Urinary bladder (tissue), 4 donors: ENCODE data around the gene MLPH. TPM values are rescaled to one million over a fixed set of nuclear protein-coding genes. Genes with fewer than 3 reads are reported as not detected.

Source experiments
- DNase-seq: peaks from one replicate; pipeline ENCODE4 v3.0.0-alpha.2; 2015; ENCODE audit errors: extremely low spot score
- H3K27ac ChIP-seq: one replicate; pipeline ENCODE4 v1.5.1; 2013; ENCODE audit warnings: low read depth, mild to moderate bottlenecking, moderate library complexity
- H3K36me3 ChIP-seq: one replicate; pipeline ENCODE4 v1.6.1; 2013; ENCODE audit warnings: mild to moderate bottlenecking, moderate library complexity; ENCODE audit not compliant: insufficient read depth
- H3K4me1 ChIP-seq: one replicate; pipeline ENCODE4 v1.6.1; 2013; ENCODE audit warnings: mild to moderate bottlenecking, moderate library complexity; ENCODE audit not compliant: insufficient read depth
- H3K4me3 ChIP-seq: one replicate; pipeline ENCODE4 v1.5.1; 2013; ENCODE audit warnings: low read depth, low read length
- WGBS: extraction: QIAGEN DNeasy Blood & Tissue Kit; methylation state at CpG from one replicate; pipeline ENCODE4 v1.1.7; 2013; 5-methylcytosine and 5-hydroxymethylcytosine counted together
- polyA plus RNA-seq: library from polyadenylated mRNA; stranded (reverse); fragments of 200-250 nt; gene quantifications from one replicate; pipeline ENCODE4 v1.2.3, GENCODE V29; 2013
- total RNA-seq: library from RNA; depleted of rRNA; stranded (reverse); fragments of >200 nt; gene quantifications from one replicate; pipeline ENCODE4 v1.2.3, GENCODE V29; 2014
- donor health status: healthy with polysubstance abuse.
- donor health status: healthy.

The MLPH gene
- total and polyA plus RNA-seq, 2 donors = 11.7 to 14.2 TPM

DNA sequence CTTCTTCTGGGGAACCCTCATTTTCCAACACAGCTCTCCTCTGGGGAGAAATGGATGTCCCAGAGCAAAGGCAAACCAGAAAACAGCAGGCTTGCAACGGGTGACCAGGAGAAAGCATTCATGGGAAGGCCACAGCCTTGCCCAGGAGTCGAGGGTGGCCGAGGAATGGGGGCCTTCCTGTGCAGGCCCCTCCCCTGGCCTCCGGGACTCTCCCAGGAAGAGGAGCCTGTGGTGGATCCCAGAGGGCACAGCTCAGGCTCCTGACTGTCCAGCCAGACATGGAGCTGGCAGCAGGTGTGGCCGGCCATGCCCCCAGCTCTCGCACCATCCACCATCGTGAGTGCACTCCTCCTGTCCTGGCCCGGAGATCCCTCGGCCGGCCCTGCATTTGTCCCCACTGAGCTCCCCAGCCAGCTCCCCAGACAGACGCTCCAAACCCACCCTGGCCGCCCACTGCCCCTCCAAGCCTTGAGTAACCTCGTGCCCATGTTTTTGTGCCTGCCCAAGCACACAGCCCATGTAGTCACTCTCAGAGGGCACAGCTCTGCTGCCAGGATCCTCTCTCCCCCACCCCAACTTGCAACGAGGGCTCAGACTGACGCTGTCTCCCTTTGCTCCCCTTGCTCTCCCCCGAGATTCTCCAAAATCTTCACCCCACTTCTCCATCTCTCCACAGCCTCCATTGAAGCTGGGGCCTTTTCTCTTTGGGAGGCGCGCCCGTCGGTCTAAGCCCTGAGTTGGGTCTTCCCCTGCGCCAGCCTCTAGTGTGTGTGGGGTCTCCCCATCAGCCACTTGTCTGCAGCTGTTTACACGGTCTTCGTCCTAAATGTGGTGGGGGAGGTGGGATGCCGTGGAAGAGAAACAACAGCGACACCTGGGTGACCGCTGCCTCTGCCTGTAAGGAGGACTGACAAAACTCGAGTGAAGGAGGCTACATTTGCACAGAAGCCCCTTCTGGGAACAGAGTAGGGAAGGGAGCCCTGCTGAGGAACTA lies 89.1 kb downstream of the MLPH start:
- DNase-seq = no peak
- no peak overlapping the region for H3K27ac ChIP-seq

DNA sequence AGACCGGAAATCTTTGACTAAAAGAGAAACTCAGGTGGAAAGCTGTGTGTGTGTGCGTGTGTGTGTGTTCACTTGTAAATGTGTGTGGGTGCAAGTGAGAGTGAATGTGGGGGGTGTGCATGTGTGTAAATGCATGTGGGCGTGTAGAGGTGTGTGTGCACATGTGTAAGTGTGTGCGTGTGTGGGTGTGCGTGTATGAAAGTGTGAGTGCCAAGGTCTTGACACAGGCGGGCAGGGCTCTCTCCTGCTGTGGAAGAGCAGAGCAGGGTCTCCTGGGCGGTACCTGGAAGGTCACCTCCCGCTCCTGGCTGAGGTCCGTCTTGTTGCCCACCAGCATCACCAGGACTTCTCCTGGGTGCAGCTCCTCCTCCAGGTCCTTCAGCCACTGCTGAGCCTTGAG lies 89.9 kb downstream of the MLPH start:
- WGBS = 89% methylated on average over 9 of the region's 9 CpGs
- Histone ChIP-seq H3K36me3 (no peaks in the 10 kb centered on the region), H3K27ac (no peak overlapping the region), H3K4me3 (no peak overlapping the region), H3K4me1 (no peaks in the 10 kb centered on the region)
- no peak for DNase-seq

More for the DNA sequence above, 89.1 kb downstream of the MLPH start:
- no peaks in the 10 kb centered on the region for H3K36me3 ChIP-seq
- no peaks in the 10 kb centered on the region for H3K4me1 ChIP-seq
- H3K4me3 ChIP-seq = no peak overlapping the region
- 90% methylated on average over 27 of the region's 27 CpGs for WGBS

DNA sequence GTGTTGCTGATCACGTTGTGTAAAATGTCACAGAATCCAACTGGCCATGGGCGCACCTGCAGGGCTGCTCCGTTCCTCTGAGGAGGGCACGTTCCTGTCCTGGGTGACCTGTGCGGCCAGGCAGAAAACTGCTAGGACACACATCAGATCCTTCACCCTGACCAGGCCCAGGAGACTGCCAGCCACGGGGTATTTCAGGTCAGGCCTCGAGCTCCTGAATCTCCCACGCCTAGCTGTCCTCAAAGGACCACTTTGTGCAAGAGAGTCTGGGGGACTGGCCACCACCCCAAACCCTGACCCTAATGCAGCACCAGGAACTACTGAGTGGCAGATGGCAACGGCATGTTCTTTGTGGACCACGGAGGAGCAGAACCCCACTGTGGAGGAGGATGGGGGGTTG lies 90.4 kb downstream of the MLPH start:
- DNase-seq = no peak
- no peak overlapping the region for H3K4me3 ChIP-seq
- H3K27ac ChIP-seq = no peak overlapping the region
- H3K4me1 ChIP-seq = no peaks in the 10 kb centered on the region
- WGBS = 94% methylated on average over 10 of the region's 10 CpGs
- H3K36me3 ChIP-seq = no peaks in the 10 kb centered on the region

DNA sequence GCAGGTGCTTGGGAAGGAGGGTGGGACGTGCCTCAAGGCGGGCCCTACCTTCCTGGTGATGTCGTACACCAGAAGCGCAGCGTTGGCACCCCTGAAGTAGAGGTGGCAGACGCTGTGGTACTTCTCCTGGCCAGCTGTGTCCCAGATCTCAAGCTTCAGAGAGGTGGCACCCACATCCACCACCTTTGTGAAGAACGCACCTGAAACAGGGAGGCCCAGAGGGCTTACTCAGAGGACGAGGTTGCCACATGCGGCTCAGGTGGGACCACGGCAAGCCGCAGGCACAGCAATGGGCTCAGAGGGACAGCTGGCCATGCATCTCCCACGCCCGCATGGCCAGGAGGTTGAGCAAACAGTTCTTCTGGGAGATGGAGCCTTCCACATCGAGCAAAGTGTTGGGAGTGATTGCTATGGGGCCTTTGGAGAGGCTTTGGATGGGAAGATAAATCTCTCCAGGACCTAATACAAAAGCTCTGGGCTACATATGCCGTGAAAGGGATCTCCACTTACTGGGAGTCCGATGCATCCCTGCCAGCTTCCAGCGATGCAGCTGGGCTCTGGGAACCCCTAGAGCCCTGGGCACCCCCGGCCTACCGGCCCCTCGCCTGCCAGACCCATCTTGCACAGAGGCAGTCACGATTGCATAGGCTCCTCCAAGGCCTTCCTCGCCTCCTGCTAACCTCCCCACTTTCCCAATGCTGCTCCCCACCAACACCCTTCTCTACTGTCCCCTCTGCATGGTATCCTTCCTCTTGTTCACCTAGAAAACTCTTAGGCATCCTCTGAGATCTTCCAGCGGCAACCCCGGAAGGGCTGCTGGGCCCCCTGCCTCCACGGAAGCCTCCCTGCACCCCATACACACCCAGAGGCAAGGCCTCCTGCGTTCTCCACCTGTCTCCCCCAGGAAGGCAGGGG lies 91.2 kb downstream of the MLPH start:
- 94% methylated on average over 26 of the region's 26 CpGs for WGBS
- H3K27ac ChIP-seq = no peak overlapping the region
- no peak overlapping the region for H3K4me3 ChIP-seq
- H3K4me1 ChIP-seq = no peaks in the 10 kb centered on the region
- no peaks in the 10 kb centered on the region for H3K36me3 ChIP-seq
- no peak for DNase-seq

DNA sequence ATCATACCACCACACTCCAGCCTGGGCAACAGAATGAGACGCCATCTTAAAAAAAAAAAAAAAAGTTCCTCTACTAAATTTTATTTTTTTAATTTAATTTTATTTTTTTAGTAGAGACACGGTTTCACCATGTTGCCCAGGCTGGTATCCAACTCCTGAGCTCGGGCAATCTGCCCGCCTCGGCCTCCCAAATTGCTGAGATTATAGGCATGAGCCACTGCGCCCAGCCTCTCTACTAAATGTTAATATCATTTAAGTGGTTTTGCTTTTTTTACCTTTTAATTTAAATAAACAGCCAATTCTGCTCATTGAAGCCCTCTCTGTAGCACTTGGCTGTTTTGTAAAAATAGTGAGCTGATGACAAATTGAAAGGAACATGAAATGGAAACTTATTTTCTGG lies 94.3 kb downstream of the MLPH start:
- H3K36me3 ChIP-seq = no peaks in the 10 kb centered on the region
- no peak overlapping the region for H3K27ac ChIP-seq
- H3K4me1 ChIP-seq = no peaks in the 10 kb centered on the region
- no peak overlapping the region for H3K4me3 ChIP-seq
- 90% methylated on average over 6 of the region's 6 CpGs for WGBS
- DNase-seq = no peak

DNA sequence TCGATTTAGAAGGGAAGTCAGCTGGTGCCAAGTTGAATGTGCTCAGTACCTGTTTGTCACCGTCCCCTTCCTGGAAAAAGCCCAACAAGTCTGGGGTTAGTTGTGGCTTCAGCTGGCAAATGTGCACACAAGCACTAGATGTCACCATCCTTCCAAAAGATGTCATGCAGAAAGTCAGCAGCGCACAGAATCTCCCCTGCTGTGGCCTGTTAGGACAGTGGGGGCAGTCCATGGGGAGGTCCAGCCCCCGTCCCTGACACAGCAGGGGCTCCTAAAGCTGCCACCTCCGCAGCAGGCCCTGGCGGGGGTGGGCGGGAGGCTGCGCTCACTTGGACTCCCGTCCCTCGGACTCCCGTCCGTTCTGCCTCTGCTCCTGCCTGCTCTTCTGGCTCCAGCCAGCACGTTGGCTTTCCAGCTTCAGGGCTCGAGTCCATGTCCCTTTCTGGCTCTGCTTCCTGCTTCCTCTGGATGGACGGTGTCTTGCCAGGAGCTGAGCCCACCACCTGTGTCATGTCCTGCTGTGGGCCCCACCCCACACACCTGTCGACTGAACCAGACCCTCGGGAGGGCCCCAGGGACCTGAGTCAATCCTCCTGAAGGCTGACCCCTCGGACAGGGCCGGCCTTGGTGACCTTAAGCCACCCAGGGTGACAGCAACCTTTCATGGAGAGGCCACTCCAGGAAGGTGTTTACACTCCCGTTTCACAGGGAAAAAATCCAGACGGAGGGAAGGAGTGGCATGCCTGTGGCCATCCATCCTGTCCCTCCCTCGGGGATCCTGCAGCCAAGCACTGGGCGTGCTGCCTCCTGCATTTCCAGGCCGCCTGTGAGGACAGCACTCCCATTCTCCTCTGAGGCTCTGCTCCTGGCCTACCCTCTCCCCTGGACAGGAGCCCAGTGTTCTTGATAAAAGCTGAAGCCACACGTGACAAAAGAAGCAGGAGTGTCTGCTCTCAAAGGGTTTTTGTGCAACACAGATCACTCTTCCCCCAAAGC lies 95.0 kb downstream of the MLPH start:
- 25% methylated on average over 25 of the region's 25 CpGs for WGBS
- no peaks in the 10 kb centered on the region for H3K36me3 ChIP-seq
- DNase-seq = peak; percentile 41
- no peak overlapping the region for H3K4me3 ChIP-seq
- H3K4me1 ChIP-seq = no peaks in the 10 kb centered on the region
- no peak overlapping the region for H3K27ac ChIP-seq

DNA sequence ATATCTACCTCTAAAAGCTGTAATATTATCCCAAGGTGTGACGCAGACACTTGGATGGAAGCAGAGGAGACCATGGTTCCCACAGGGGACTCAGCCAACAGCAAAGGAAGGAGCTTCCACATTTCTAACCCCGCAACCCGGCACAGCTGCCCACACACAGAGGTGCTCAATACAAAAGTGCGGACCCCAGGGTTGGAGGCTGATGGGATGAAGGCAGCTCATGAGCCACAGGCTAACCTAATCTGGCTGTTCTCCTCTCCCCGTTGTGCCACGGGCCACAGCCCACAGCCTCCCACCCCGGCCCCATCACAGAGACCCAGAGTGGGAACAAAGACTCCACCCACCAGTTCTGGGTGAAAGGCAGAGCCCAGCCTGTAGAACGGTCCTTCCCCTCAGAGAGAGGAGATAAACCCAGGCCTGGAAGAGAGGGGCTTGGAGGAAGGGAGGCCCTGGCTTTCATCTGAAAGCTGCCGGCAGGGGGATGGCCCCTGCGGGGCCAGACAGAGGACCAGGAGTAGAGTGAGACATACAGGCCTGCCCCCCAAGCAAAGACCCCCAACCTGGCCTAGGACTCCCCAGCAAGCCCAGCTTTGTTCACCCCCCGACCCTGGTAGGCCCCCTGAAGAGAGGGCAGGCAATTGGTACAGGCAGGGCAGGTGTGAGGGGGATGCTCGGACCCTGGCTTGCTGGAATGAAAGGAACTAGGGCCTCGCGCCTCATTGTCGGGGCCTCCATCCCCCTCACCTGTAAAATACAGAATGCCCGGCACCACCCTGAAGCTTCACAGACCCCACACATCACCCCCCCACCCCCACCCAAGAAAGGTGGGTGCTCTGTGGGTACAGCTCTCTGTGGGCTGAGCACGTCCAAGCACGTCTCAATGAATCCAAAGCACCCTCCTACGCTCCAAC lies 96.6 kb downstream of the MLPH start:
- Histone ChIP-seq H3K27ac (no peak overlapping the region), H3K36me3 (no peaks in the 10 kb centered on the region), H3K4me1 (no peaks in the 10 kb centered on the region), H3K4me3 (no peak overlapping the region)
- DNase-seq = no peak
- WGBS = 86% methylated on average over 19 of the region's 19 CpGs

DNA sequence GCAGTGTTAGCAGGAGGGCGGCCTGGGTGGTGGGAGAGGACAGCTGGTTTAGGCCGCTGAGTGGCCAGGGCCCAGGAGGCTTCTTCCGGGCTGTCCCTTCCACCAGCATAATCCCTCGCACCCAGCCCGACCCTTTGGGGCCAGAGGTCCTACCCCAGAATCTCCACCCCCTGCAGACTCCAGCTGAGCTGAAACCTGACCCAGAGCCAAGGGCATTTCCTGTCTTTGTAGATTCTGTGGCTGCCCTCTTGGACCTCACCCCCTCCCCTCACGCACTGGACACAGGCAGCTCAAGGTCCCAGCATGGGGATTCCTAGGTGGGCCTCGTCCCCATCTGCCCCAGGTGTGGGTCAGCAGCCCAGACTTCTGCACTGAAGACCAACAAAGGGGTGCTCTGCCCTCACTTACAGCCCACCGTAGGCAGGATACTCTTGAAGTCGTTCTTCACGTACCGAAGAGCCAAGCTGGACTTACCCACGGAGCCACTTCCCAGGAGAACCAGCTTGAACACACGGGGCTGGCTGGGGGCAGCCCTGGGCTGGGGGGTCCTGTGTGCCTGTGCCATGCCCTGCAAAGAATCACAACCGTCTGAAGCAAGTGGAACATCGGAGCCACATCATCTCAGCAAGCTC lies 98.7 kb downstream of the MLPH start:
- no peak overlapping the region for H3K27ac ChIP-seq
- H3K4me3 ChIP-seq = no peak overlapping the region
- 89% methylated on average over 15 of the region's 15 CpGs for WGBS
- no peaks in the 10 kb centered on the region for H3K36me3 ChIP-seq
- no peaks in the 10 kb centered on the region for H3K4me1 ChIP-seq
- no peak for DNase-seq

DNA sequence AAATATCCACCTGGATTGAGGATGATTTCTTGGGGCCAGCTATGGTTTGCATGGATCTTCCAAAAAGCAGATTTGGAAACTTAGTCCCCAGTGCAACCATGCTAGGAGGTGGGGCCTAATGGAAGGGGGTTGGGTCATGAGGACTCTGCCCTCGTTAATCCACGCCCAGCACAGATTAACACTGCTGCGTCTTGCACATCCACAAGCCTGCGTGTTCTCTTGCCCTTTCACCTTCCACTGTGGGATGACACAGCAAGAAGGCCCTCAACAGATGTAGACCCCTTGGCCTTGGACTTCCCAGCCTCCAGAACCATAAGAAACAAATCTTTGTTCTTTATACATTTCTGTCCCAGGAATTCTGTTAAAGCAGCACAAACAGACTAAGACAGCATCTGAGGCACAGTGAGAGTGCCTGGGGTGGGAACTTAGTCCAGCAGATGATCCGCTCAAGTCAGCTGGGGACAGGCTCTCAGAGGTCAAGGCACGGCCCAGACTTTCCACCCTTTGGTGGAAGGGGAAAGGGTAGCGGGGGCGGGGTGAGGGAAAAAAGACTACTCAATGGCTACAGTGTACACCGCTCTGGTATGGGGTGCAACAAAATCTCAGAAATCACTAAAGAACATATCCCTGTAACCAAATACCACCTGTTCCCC lies 101.1 kb downstream of the MLPH start:
- Histone ChIP-seq H3K27ac (no peak overlapping the region), H3K4me1 (no peaks in the 10 kb centered on the region), H3K36me3 (no peaks in the 10 kb centered on the region), H3K4me3 (no peak overlapping the region)
- 90% methylated on average over 9 of the region's 9 CpGs for WGBS
- DNase-seq = no peak

DNA sequence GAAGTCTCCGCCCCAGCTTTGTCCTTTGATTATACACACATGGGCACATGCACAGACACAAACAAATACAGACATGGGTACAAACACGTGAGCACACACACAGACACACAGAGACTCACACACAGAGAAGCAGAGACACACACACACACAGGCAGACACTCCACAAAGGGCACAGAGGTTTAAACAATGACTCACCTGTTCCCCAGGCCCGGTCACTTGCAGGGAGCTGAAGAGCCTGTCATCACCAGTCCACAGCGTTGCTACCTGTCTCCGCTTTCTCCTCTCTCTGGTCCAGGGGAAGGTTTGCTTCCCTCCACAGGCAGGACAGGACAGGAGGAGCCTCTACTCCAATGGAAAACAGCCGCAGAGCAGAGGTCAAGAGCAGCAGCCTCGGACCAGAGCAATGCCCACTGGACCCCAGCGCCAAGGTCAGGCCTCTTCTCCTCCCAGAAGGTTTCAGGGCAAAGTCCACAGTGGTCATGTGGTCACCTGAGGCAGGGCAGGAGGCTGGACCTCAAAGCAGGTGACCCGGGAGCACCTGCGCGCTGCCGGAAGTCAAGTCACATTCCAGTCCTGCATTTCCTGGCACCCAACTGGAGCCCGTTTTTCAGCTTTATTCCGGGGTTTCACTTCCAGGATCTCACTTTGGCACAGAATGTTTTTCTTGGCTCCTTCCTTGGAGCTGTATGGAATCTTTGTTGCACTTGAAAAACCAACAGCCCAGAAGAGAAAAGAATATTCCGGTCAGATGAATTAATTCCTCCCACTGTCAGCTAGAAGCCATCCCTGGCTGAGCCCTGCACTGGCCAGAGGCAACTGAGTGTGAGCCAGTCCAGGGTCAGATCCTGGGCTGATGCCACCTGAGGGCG lies 103.5 kb downstream of the MLPH start, which contains the start of gene RAB17:
RAB17 (minus strand) TSS at position 463 of the 869 bp plus-strand sequence. CDS start 4,580 bp downstream, outside the sequence.
- 73% methylated on average over 16 of the region's 16 CpGs for WGBS
- H3K4me3 ChIP-seq = no peak within 1 kb of the TSS
- no peaks in the 10 kb centered on the region for H3K36me3 ChIP-seq
- no peak within 1 kb of the TSS for H3K27ac ChIP-seq
- no peaks in the 10 kb centered on the region for H3K4me1 ChIP-seq
- no peak for DNase-seq
